ENCODE data around the gene SMIM35.

DNA sequence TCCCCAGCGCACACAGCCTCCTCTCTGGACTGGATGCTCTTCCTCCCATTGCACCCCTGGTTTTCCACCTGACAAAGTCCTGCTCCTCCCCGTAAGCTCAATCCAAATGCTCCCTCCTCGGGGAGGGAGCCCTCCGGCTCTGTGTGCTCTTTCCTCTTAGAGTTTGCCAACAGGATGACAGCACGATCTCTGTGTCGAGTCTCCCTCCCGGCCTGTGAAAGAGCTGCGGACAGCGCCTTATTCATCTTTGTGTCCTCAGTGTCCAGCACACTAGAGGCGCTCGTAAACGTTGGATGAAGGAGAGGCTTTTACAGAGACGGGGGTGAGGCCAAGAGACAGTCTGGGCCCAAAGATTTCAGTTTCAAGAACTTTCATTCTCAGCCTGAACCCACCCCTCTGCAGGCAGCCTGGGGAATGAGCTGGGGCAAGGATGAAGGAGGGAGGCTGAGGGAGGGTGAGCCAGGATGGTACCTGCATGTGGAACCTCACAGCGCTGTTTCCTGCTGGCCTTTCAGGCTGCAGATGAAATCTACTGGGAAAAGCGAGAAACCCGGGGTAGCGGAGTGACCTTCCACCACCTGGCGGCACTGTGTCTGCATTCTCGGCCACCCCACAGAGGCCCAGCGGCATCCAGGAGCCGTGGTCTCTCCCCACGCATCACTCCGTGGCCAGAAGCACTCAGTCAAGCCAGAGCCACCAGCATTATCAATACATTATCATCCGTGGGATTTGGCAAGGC, 18.4 kb downstream of the SMIM35 start:
- TF ChIP-seq, protein P1, sequence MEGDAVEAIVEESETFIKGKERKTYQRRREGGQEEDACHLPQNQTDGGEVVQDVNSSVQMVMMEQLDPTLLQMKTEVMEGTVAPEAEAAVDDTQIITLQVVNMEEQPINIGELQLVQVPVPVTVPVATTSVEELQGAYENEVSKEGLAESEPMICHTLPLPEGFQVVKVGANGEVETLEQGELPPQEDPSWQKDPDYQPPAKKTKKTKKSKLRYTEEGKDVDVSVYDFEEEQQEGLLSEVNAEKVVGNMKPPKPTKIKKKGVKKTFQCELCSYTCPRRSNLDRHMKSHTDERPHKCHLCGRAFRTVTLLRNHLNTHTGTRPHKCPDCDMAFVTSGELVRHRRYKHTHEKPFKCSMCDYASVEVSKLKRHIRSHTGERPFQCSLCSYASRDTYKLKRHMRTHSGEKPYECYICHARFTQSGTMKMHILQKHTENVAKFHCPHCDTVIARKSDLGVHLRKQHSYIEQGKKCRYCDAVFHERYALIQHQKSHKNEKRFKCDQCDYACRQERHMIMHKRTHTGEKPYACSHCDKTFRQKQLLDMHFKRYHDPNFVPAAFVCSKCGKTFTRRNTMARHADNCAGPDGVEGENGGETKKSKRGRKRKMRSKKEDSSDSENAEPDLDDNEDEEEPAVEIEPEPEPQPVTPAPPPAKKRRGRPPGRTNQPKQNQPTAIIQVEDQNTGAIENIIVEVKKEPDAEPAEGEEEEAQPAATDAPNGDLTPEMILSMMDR (conservative IDR thresholded peaks at IDR 0.05): no peak
- no peak for TF ChIP-seq EZH2 (IDR thresholded peaks at IDR 0.05; ENCODE audit: low read depth)

Measured in PC-9 (cell line).